ENCODE measurements around the gene NAALADL2. TPM values are rescaled to one million over a fixed set of nuclear protein-coding genes. Genes with fewer than 3 reads are reported as not detected.

NAALADL2 gene
- total and polyA plus RNA-seq, 2 donors (not counting 3 experiments of a cell fraction or from before 2014, with no cell fraction given): 1.1 to 4.0 TPM

DNA sequence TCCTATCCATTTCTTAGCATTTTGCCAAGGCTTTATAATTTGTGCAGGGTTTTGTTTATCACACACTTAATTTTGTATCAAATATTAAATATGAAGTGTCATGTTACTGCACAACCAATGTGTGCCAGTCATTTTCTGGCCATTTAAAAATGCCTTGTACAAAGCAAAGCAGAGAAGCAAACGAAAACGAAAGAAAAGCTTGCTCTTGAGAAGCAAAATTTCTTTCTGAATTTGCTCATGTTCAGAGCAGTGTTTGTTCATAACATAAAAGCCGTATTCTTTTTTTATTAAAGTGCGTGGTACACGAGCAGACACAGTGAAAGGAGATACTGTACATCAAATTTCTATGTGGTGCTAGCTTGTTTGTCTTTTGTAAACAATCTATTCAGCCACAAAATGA, 792.6 kb downstream of the NAALADL2 start:
- CTCF ChIA-PET: no interaction called here
- H2AFZ ChIP-seq (ENCODE audit: low read depth, low read length): no peak overlapping the region
- no peaks in the 10 kb centered on the region for H3K79me2 ChIP-seq (ENCODE audit: control insufficient read depth, insufficient read depth, low read length)
- H3K36me3 ChIP-seq (ENCODE audit: control insufficient read depth in 2 of 2, extremely low read depth in 1 of 2, insufficient read depth in 2 of 2, low read length in 2 of 2): no peaks in the 10 kb centered on the region
- no peak overlapping the region for H3K4me3 ChIP-seq (replicated peaks in 1 of 3; ENCODE audit: insufficient read depth in 1 of 3, low read depth in 1 of 3, low read length in 3 of 3)
- TF ChIP-seq MYC (IDR thresholded peaks at IDR 0.05; ENCODE audit: low read depth, low read length) (no peak), POLR2AphosphoS5 (IDR thresholded peaks at IDR 0.05; ENCODE audit: insufficient read depth, low read depth, low read length) (no peak), POLR2A (IDR thresholded peaks at IDR 0.05; ENCODE audit: low read depth, low read length) (no peak), EZH2 (IDR thresholded peaks at IDR 0.05; ENCODE audit: borderline replicate concordance, low read depth, low read length, severe bottlenecking) (no peak), JUN (IDR thresholded peaks at IDR 0.05; ENCODE audit: borderline replicate concordance, insufficient read depth, insufficient read length, low read depth) (no peak), FOS (IDR thresholded peaks at IDR 0.05; ENCODE audit: borderline replicate concordance, insufficient read depth, low read length) (no peak), GATA2 (IDR thresholded peaks at IDR 0.05; ENCODE audit: insufficient read depth, insufficient read length, low read depth, low read length) (no peak)
- TF ChIP-seq, protein P1, sequence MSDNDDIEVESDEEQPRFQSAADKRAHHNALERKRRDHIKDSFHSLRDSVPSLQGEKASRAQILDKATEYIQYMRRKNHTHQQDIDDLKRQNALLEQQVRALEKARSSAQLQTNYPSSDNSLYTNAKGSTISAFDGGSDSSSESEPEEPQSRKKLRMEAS (IDR thresholded peaks at IDR 0.05; ENCODE audit: insufficient read depth, insufficient read length): no peak
- TF ChIP-seq, protein P2, sequence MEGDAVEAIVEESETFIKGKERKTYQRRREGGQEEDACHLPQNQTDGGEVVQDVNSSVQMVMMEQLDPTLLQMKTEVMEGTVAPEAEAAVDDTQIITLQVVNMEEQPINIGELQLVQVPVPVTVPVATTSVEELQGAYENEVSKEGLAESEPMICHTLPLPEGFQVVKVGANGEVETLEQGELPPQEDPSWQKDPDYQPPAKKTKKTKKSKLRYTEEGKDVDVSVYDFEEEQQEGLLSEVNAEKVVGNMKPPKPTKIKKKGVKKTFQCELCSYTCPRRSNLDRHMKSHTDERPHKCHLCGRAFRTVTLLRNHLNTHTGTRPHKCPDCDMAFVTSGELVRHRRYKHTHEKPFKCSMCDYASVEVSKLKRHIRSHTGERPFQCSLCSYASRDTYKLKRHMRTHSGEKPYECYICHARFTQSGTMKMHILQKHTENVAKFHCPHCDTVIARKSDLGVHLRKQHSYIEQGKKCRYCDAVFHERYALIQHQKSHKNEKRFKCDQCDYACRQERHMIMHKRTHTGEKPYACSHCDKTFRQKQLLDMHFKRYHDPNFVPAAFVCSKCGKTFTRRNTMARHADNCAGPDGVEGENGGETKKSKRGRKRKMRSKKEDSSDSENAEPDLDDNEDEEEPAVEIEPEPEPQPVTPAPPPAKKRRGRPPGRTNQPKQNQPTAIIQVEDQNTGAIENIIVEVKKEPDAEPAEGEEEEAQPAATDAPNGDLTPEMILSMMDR (IDR thresholded peaks at IDR 0.05; ENCODE audit: extremely low read depth in 1 of 2, insufficient read depth in 1 of 2, low read depth in 1 of 2, low read length in 2 of 2): no peak
- no peak for DNase-seq (ENCODE audit: low read depth, low spot score)
- no peak overlapping the region for H3K27ac ChIP-seq (ENCODE audit: insufficient read depth, low read depth, low read length)
- H4K20me1 ChIP-seq (replicated peaks; ENCODE audit: control insufficient read depth, extremely low read depth, insufficient read depth, low read length): no peaks in the 10 kb centered on the region
- intact Hi-C loops (cut with micrococcal nuclease): no loop called here
- no TSS peak for BruUV-seq (replicated peaks)
- no peaks in the 10 kb centered on the region for H3K27me3 ChIP-seq (ENCODE audit: control insufficient read depth in 2 of 2, insufficient read depth in 2 of 2, low read length in 2 of 2)
- POLR2A ChIA-PET: no interaction called here
- FAIRE-seq: no peak
- no peaks in the 10 kb centered on the region for H3K4me1 ChIP-seq (ENCODE audit: control insufficient read depth, extremely low read depth, insufficient read depth, low read length)
- no peaks in the 10 kb centered on the region for H3K9me3 ChIP-seq (replicated peaks; ENCODE audit: control insufficient read depth, insufficient read depth, low read length)
- H3K4me2 ChIP-seq (ENCODE audit: insufficient read depth, low read length): no peak overlapping the region
- H3K9me1 ChIP-seq (replicated peaks; ENCODE audit: control insufficient read depth, extremely low read depth, insufficient read depth, low read length): no peaks in the 10 kb centered on the region
- dilution Hi-C loops (cut with MboI; ENCODE audit: extremely low pct_ligation_motif_present, low sequenced_read_pairs): no loop called here
- no peak overlapping the region for H3K9ac ChIP-seq (replicated peaks; ENCODE audit: extremely low read depth, insufficient read depth, low read length)

Data from endothelial cell of umbilical vein (primary cell).